ENCODE data around the gene ATP5F1D. TPM values are rescaled to one million over a fixed set of nuclear protein-coding genes. Genes with fewer than 3 reads are reported as not detected.

Gene ATP5F1D
- total RNA-seq, 1 experiment from 2014 or later, result 127 TPM

GRCh38 chr19:1290196-1290702 is 48.7 kb downstream of the ATP5F1D start:
- no peak for DNase-seq (ENCODE audit: low read depth)

- DNase-seq (ENCODE audit: low read depth), result no peak
These were observed 49.4 kb downstream of the ATP5F1D start for GRCh38 chr19:1290703-1291651.

GRCh38 chr19:1291761-1292418 is 50.3 kb downstream of the ATP5F1D start:
- DNase-seq (ENCODE audit: low read depth), result no peak

- DNase-seq (ENCODE audit: low read depth), result no peak
These were observed 51.0 kb downstream of the ATP5F1D start for GRCh38 chr19:1292419-1293151.

GRCh38 chr19:1293782-1294604 is 52.4 kb downstream of the ATP5F1D start:
- no peak for DNase-seq (ENCODE audit: low read depth)

Other genes with a start within 250 kb of the ATP5F1D start
- gene GRIN3B, start 241.3 kb upstream of the ATP5F1D start, total RNA-seq (2014; rRNA removed; shearing (Covaris generic)), result 0.03 TPM in 1 of 2 replicates, not detected in the other
- gene TMEM259, start 220.6 kb upstream of the ATP5F1D start, total RNA-seq (2014; rRNA removed; shearing (Covaris generic)), result 127 and 130 TPM in 2 replicates
- not detected in 2 replicates for gene RNU6-2, start 220.2 kb upstream of the ATP5F1D start, total RNA-seq (2014; rRNA removed; shearing (Covaris generic))
- 122 and 196 TPM in 2 replicates for gene CNN2, start 215.1 kb upstream of the ATP5F1D start, total RNA-seq (2014; rRNA removed; shearing (Covaris generic))
- 2.0 and 3.0 TPM in 2 replicates for gene ABCA7, start 201.6 kb upstream of the ATP5F1D start, total RNA-seq (2014; rRNA removed; shearing (Covaris generic))
- 1.4 TPM in 2 replicates for gene ARHGAP45, start 174.6 kb upstream of the ATP5F1D start, total RNA-seq (2014; rRNA removed; shearing (Covaris generic))
- gene POLR2E, start 146.4 kb upstream of the ATP5F1D start, total RNA-seq (2014; rRNA removed; shearing (Covaris generic)), result 231 and 271 TPM in 2 replicates
- 221 and 243 TPM in 2 replicates for gene GPX4, start 137.8 kb upstream of the ATP5F1D start, total RNA-seq (2014; rRNA removed; shearing (Covaris generic))
- 28.2 and 31.7 TPM in 2 replicates for gene SBNO2, start 67.5 kb upstream of the ATP5F1D start, total RNA-seq (2014; rRNA removed; shearing (Covaris generic))
- 77.2 and 77.7 TPM in 2 replicates for gene STK11, start 36.0 kb upstream of the ATP5F1D start, total RNA-seq (2014; rRNA removed; shearing (Covaris generic))
- gene CBARP, start 3.7 kb upstream of the ATP5F1D start, total RNA-seq (2014; rRNA removed; shearing (Covaris generic)), result 3.1 and 3.2 TPM in 2 replicates
- gene MIDN, start 6.8 kb downstream of the ATP5F1D start, total RNA-seq (2014; rRNA removed; shearing (Covaris generic)), result 10.1 and 11.2 TPM in 2 replicates
- 170 and 219 TPM in 2 replicates for gene CIRBP, start 27.6 kb downstream of the ATP5F1D start, total RNA-seq (2014; rRNA removed; shearing (Covaris generic))
- 53.1 and 58.1 TPM in 2 replicates for gene FAM174C, start 33.8 kb downstream of the ATP5F1D start, total RNA-seq (2014; rRNA removed; shearing (Covaris generic))
- gene EFNA2, start 44.1 kb downstream of the ATP5F1D start, total RNA-seq (2014; rRNA removed; shearing (Covaris generic)), result 0.45 TPM in 1 of 2 replicates, not detected in the other
- gene NDUFS7, start 142.2 kb downstream of the ATP5F1D start, total RNA-seq (2014; rRNA removed; shearing (Covaris generic)), result 101 and 141 TPM in 2 replicates
- 53.9 and 58.5 TPM in 2 replicates for gene GAMT, start 159.8 kb downstream of the ATP5F1D start, total RNA-seq (2014; rRNA removed; shearing (Covaris generic))
- 158 and 183 TPM in 2 replicates for gene DAZAP1, start 165.8 kb downstream of the ATP5F1D start, total RNA-seq (2014; rRNA removed; shearing (Covaris generic))
- gene RPS15, start 196.6 kb downstream of the ATP5F1D start, total RNA-seq (2014; rRNA removed; shearing (Covaris generic)), result 1,915 and 2,084 TPM in 2 replicates
- 0.53 and 0.63 TPM in 2 replicates for gene APC2, start 208.4 kb downstream of the ATP5F1D start, total RNA-seq (2014; rRNA removed; shearing (Covaris generic))
- 72.5 and 73.2 TPM in 2 replicates for gene C19orf25, start 237.5 kb downstream of the ATP5F1D start, total RNA-seq (2014; rRNA removed; shearing (Covaris generic))
- 0.10 and 1.0 TPM in 2 replicates for gene PCSK4, start 248.6 kb downstream of the ATP5F1D start, total RNA-seq (2014; rRNA removed; shearing (Covaris generic))
- gene REEP6, start 249.4 kb downstream of the ATP5F1D start, total RNA-seq (2014; rRNA removed; shearing (Covaris generic)), result 0.77 and 0.98 TPM in 2 replicates